ENCODE measurements around the gene ZNF282. TPM values are rescaled to one million over a fixed set of nuclear protein-coding genes. Genes with fewer than 3 reads are reported as not detected.

The ZNF282 gene
- total and polyA plus RNA-seq, 9 of the 15 experiments (the other 6 are each of a cell fraction or from before 2014, with no cell fraction given), result 0.76 to 58.6 (median 17.4) TPM

GRCh38 chr7:149214020-149214720 is 18.8 kb downstream of the ZNF282 start:
- Histone ChIP-seq H2AFZ (ENCODE audit: low read depth, low read length) (no peak overlapping the region), H3K36me3 (ENCODE audit: control insufficient read depth, insufficient read depth, low read length) (peaks cover 98% of the 10 kb centered on the region), H4K20me1 (replicated peaks; ENCODE audit: control insufficient read depth, insufficient read depth, low read length) (no peaks in the 10 kb centered on the region; the same call in 1 of the 2 replicates), H3K9me3 (replicated peaks; ENCODE audit: control insufficient read depth, insufficient read depth, low read depth, low read length) (no peaks in the 10 kb centered on the region), H3K9me1 (ENCODE audit: control insufficient read depth, insufficient read depth, low read length) (no peaks in the 10 kb centered on the region), H3K79me2 (ENCODE audit: control insufficient read depth, insufficient read depth, low read length) (no peaks in the 10 kb centered on the region), H3K27ac (ENCODE audit: extremely low read depth, low read depth, low read length) (no peak overlapping the region), H3K4me1 (replicated peaks in 1 of 2; ENCODE audit: control insufficient read depth in 2 of 2, insufficient read depth in 2 of 2, low read length in 2 of 2) (peaks cover 0 to 14% of the 10 kb centered on the region in 2 experiments; a peak in 2 of 5 replicates), H3K9ac (ENCODE audit: insufficient read depth in 1 of 2, low read depth in 2 of 2, low read length in 2 of 2) (0 out of 4 replicates have a peak overlapping the region, but pooled peaks of 1 of the 2 experiments have one; percentile 33), H3K27me3 (ENCODE audit: control insufficient read depth in 2 of 2, insufficient read depth in 2 of 2, low read length in 2 of 2) (no peaks in the 10 kb centered on the region), H3K4me3 (no peak overlapping the region), H3K4me2 (ENCODE audit: insufficient read depth, low read length) (no peak overlapping the region)
- 88% methylated on average over 7 of the region's 7 CpGs for WGBS (ENCODE audit: insufficient coverage, low coverage, missing lambda C conversion rate)
- no peak for FAIRE-seq
- BruUV-seq (replicated peaks), result no TSS peak
- TF ChIP-seq ID3 (CRISPR knock-in tag; IDR thresholded peaks at IDR 0.05), result no peak
- TF ChIP-seq ID3 (tag; IDR thresholded peaks at IDR 0.05), result no peak
- peak; percentile 23; the same call in 1 of the 2 replicates for TF ChIP-seq POLR2G (IDR thresholded peaks at IDR 0.05; ENCODE audit: low read depth, low read length)
- in situ Hi-C loops (cut with MboI), result no loop called here
- ATAC-seq, result no peak
- ChIA-PET CTCF (ENCODE audit: low intra/inter-chr PET ratio) (interaction anchor here (0.6 kb wide), 1 partner anchor 247 kb away, joined by 3 read pairs; no protein-coding TSS in a partner anchor), POLR2A (interaction anchor here (0.9 to 2.1 kb wide), 2 partner anchors 9 to 18 kb away, joined by 3 to 7 read pairs; no protein-coding TSS in a partner anchor)
- no peak for DNase-seq (ENCODE audit: extremely low read depth in 1 of 4, low spot score in 3 of 4)
- intact Hi-C loops (cut with micrococcal nuclease), result no loop called here

- no peak overlapping the region for H3K4me2 ChIP-seq (ENCODE audit: insufficient read depth, low read length)
- peaks cover 0 to 12% of the 10 kb centered on the region in 2 experiments; a peak in 2 of 5 replicates for H3K4me1 ChIP-seq (replicated peaks in 1 of 2; ENCODE audit: control insufficient read depth in 2 of 2, insufficient read depth in 2 of 2, low read length in 2 of 2)
- H3K36me3 ChIP-seq (ENCODE audit: control insufficient read depth, insufficient read depth, low read length), result peaks cover 94% of the 10 kb centered on the region
- DNase-seq (ENCODE audit: extremely low read depth in 1 of 4, low spot score in 3 of 4) (peak in 2 of 4 experiments; percentile 46 to 55), ATAC-seq (peak; percentile 27), FAIRE-seq (peak; percentile 75)
- no peaks in the 10 kb centered on the region for H3K9me1 ChIP-seq (ENCODE audit: control insufficient read depth, insufficient read depth, low read length)
- H2AFZ ChIP-seq (ENCODE audit: low read depth, low read length), result no peak overlapping the region
- POLR2A ChIA-PET, result no interaction called here
- CTCF ChIA-PET (ENCODE audit: low intra/inter-chr PET ratio), result no interaction called here
- intact Hi-C loops (cut with micrococcal nuclease), result no loop called here
- no peak overlapping the region for H3K9ac ChIP-seq (ENCODE audit: insufficient read depth in 1 of 2, low read depth in 2 of 2, low read length in 2 of 2)
- H3K27me3 ChIP-seq (ENCODE audit: control insufficient read depth in 2 of 2, insufficient read depth in 2 of 2, low read length in 2 of 2), result no peaks in the 10 kb centered on the region
- no peak overlapping the region for H3K27ac ChIP-seq (ENCODE audit: extremely low read depth, low read depth, low read length)
- WGBS (ENCODE audit: insufficient coverage, low coverage, missing lambda C conversion rate), result 44% methylated on average over 2 of the region's 2 CpGs
- H3K79me2 ChIP-seq (ENCODE audit: control insufficient read depth, insufficient read depth, low read length), result no peaks in the 10 kb centered on the region
- no peaks in the 10 kb centered on the region for H4K20me1 ChIP-seq (replicated peaks; ENCODE audit: control insufficient read depth, insufficient read depth, low read length)
- H3K9me3 ChIP-seq (replicated peaks; ENCODE audit: control insufficient read depth, insufficient read depth, low read depth, low read length), result no peaks in the 10 kb centered on the region
- H3K4me3 ChIP-seq, result no peak overlapping the region
- BruUV-seq (replicated peaks), result no TSS peak
- in situ Hi-C loops (cut with MboI), result no loop called here
- TF ChIP-seq SNIP1 (IDR thresholded peaks at IDR 0.05; ENCODE audit: low read depth) (no peak), LEF1 (IDR thresholded peaks at IDR 0.05) (peak; percentile 68; the same call in 1 of the 2 replicates), TCF7 (IDR thresholded peaks at IDR 0.05; ENCODE audit: borderline replicate concordance) (peak; percentile 87), TCF3 (CRISPR knock-in tag; IDR thresholded peaks at IDR 0.05) (peak; percentile 57; the same call in 1 of the 2 replicates), NR2C1 (IDR thresholded peaks at IDR 0.05) (no peak), NR2C1 (tag; IDR thresholded peaks at IDR 0.05) (peak; percentile 62), NFE2 (IDR thresholded peaks at IDR 0.05; ENCODE audit: low read depth) (peak; percentile 43), HNRNPH1 (optimal IDR thresholded peaks at IDR 0.05; ENCODE audit: low read depth, low read length) (no peak), TEAD4 (IDR thresholded peaks at IDR 0.05; ENCODE audit: low read length) (0 out of 2 replicates have a peak, but pooled peaks have one; percentile 14), TEAD4 (CRISPR knock-in tag; IDR thresholded peaks at IDR 0.05; ENCODE audit: borderline replicate concordance) (no peak), NR2C2 (CRISPR knock-in tag; IDR thresholded peaks at IDR 0.05) (no peak), NR2C2 (tag; IDR thresholded peaks at IDR 0.05) (0 out of 2 replicates have a peak, but pooled peaks have one; percentile 20), CBFA2T3 (IDR thresholded peaks at IDR 0.05) (peak; percentile 39; the same call in 1 of the 2 replicates), MYNN (IDR thresholded peaks at IDR 0.05) (peak; percentile 52; the same call in 1 of the 2 replicates), MYNN (CRISPR knock-in tag; IDR thresholded peaks at IDR 0.05) (no peak), GTF2A2 (tag; IDR thresholded peaks at IDR 0.05) (no peak)
Measured at GRCh38 chr7:149216402-149216801, 21.1 kb downstream of the ZNF282 start.
